Adrenal gland (tissue), 12 donors: Measurements from ENCODE around the gene TCF12. TPM values are rescaled to one million over a fixed set of nuclear protein-coding genes. Genes with fewer than 3 reads are reported as not detected.

ENCODE experiments used
- DNase-seq, 7 donors: peaks; one replicate each; pipeline ENCODE4 v3.0.0-alpha.2; 2019 to 2020
- H3K27ac ChIP-seq, 5 donors: fragments of 200-600 bp; sonication (generic) in 4 of 5; 1 replicate in 3 of 5; 2 replicates in 2 of 5; pipeline versions ENCODE4 v1.5.1 to v1.8.0; 2016 to 2020; ENCODE audit warnings: mild to moderate bottlenecking in 1 of 5
- H3K27me3 ChIP-seq: fragments of 200-600 bp; 2 replicates; pipeline ENCODE4 v1.8.0; 2021
- H3K36me3 ChIP-seq, 2 donors: fragments of 200-600 bp; replicated peaks in 1 of 2; 1 replicate in 1 of 2; 2 replicates in 1 of 2; pipeline versions ENCODE4 v1.5.1 to v1.8.0; 2018 to 2022
- H3K4me1 ChIP-seq, 2 donors: fragments of 200-600 bp; replicated peaks in 1 of 2; 1 replicate in 1 of 2; 2 replicates in 1 of 2; pipeline versions ENCODE4 v1.5.1 to v1.8.0; 2018 to 2021
- H3K4me3 ChIP-seq, 4 donors: fragments of 200-600 bp; sonication (generic) in 3 of 4; one replicate each; pipeline ENCODE4 v1.5.1; 2016 to 2018
- H3K9me3 ChIP-seq, 3 donors: fragments of 200-600 bp; sonication (generic) in 1 of 3; replicated peaks in 1 of 3; 1 replicate in 2 of 3; 2 replicates in 1 of 3; pipeline versions ENCODE4 v1.5.1 to v1.8.0; 2016 to 2021
- CTCF ChIP-seq, 6 experiments: fragments of 450-650 bp in 4 of 6; fragments of 200-600 bp in 2 of 6; sonication (generic) in 1 of 6; IDR thresholded peaks; 1 replicate in 5 of 6; 2 replicates in 1 of 6; pipeline versions ENCODE4 v1.5.1 to v1.8.0; 2016 to 2021; ENCODE audit warnings: antibody characterized with exemption in 6 of 6, mild to moderate bottlenecking in 2 of 6, moderate library complexity in 1 of 6
- POLR2A ChIP-seq, 2 donors: fragments of 450-650 bp; IDR thresholded peaks; one replicate each; pipeline ENCODE4 v1.6.1; 2017; ENCODE audit warnings: antibody characterized with exemption in 2 of 2, mild to moderate bottlenecking in 2 of 2, moderate library complexity in 1 of 2
- WGBS, 4 donors: extraction: QIAGEN DNeasy Blood & Tissue Kit in 2 of 4; methylation state at CpG; one replicate each; pipeline versions ENCODE4 v1.1.5 to v1.1.7; 2013 to 2017; 5-methylcytosine and 5-hydroxymethylcytosine counted together
- intact Hi-C, 2 donors: fragments of 100-400 bp; cut with DNase I; formaldehyde crosslinking; loops; one replicate each; pipeline versions ENCODE4 v1.14.1 to v1.15.0; 2022 to 2023
- polyA plus RNA-seq, 3 donors: library from polyadenylated mRNA; stranded (reverse); fragments of 200-250 nt in 2 of 3; fragments of 350-450 nt in 1 of 3; fragmentation: Illumina TruSeq in 1 of 3; extraction: RNeasy Lipid Tissue Mini Kit (QIAGEN cat#74804) in 1 of 3; gene quantifications; one replicate each; pipeline ENCODE4 v1.2.3, GENCODE V29; 2013 to 2014
- total RNA-seq, 9 donors: library from RNA; depleted of rRNA in 4 of 9; stranded (reverse); fragments of >200 nt in 4 of 9; fragments of 120-200 nt in 1 of 9; fragmentation: NEBNext Ultra II Directional in 1 of 9; extraction: Animal tissue kit (Norgen Biotek cat#: 25700) in 1 of 9; gene quantifications; one replicate each; pipeline versions ENCODE4 v1.1.0 to v1.2.4, GENCODE V29; 2013 to 2023
- donor health status: healthy with polysubstance abuse.
- donor health status: Bipolar disorder and iron deficiency.
- donor health status: DM: yes; HTN: yes; CAD: no.
- donor health status: DM: no; HTN: no; CAD: no.
- donor health status: DM: no; HTN: no; CAD: no.
- donor health status: DM: yes; HTN: yes; CAD: no.

TCF12 gene
- total and polyA plus RNA-seq, 12 donors, result 7.6 to 121 (median 75.6) TPM

GRCh38 chr15:57288926-57289580 lies 370.6 kb downstream of the TCF12 start:
- 82 to 86% (median 85%) methylated on average over 5 of the region's 5 CpGs for WGBS, 4 donors
- H3K27ac ChIP-seq, result no peak overlapping the region
- no peak for DNase-seq
- no peaks in the 10 kb centered on the region for H3K27me3 ChIP-seq
- no peaks in the 10 kb centered on the region for H3K4me1 ChIP-seq
- no peak overlapping the region for H3K4me3 ChIP-seq
- peaks cover 0 to 13% of the 10 kb centered on the region in 2 donors for H3K36me3 ChIP-seq
- intact Hi-C loops, result no loop called here
- peaks cover 0 to 6% (median 0%) of the 10 kb centered on the region in 3 donors for H3K9me3 ChIP-seq
- TF ChIP-seq POLR2A (IDR thresholded peaks at IDR 0.05), result no peak
- TF ChIP-seq CTCF (IDR thresholded peaks at IDR 0.05), result no peak

GRCh38 chr15:57290187-57290586 lies 371.7 kb downstream of the TCF12 start:
- no peaks in the 10 kb centered on the region for H3K4me1 ChIP-seq
- H3K27ac ChIP-seq, result no peak overlapping the region
- 86 to 98% (median 96%) methylated on average over 2 of the region's 2 CpGs for WGBS, 4 donors
- intact Hi-C loops, result no loop called here
- no peak for DNase-seq
- H3K4me3 ChIP-seq, result no peak overlapping the region
- no peak for TF ChIP-seq CTCF (IDR thresholded peaks at IDR 0.05)
- TF ChIP-seq POLR2A (IDR thresholded peaks at IDR 0.05), result no peak
- H3K36me3 ChIP-seq, result peaks cover 0 to 10% of the 10 kb centered on the region in 2 donors
- H3K9me3 ChIP-seq, result peaks cover 0 to 6% (median 0%) of the 10 kb centered on the region in 3 donors
- H3K27me3 ChIP-seq, result no peaks in the 10 kb centered on the region

GRCh38 chr15:57290826-57291225 lies 372.4 kb downstream of the TCF12 start:
- TF ChIP-seq POLR2A (IDR thresholded peaks at IDR 0.05) (no peak), CTCF (IDR thresholded peaks at IDR 0.05) (no peak)
- H3K27me3 ChIP-seq, result no peaks in the 10 kb centered on the region
- intact Hi-C loops, result no loop called here
- H3K4me3 ChIP-seq, result no peak overlapping the region
- 97 to 99% (median 98%) methylated on average over 4 of the region's 4 CpGs for WGBS, 4 donors
- no peaks in the 10 kb centered on the region for H3K4me1 ChIP-seq
- no peak for DNase-seq
- no peak overlapping the region for H3K27ac ChIP-seq
- peaks cover 0 to 10% of the 10 kb centered on the region in 2 donors for H3K36me3 ChIP-seq
- peaks cover 0 to 6% (median 0%) of the 10 kb centered on the region in 3 donors for H3K9me3 ChIP-seq

GRCh38 chr15:57296473-57297162 lies 378.2 kb downstream of the TCF12 start:
- 82 to 83% (median 83%) methylated on average over 8 to 9 of the region's 9 CpGs for WGBS, 4 donors
- TF ChIP-seq POLR2A (IDR thresholded peaks at IDR 0.05), result no peak

More at GRCh38 chr15:57296473-57297162, 378.2 kb downstream of the TCF12 start:
- intact Hi-C loops, result no loop called here
- H3K4me3 ChIP-seq, result no peak overlapping the region
- no peaks in the 10 kb centered on the region for H3K36me3 ChIP-seq
- H3K27me3 ChIP-seq, result no peaks in the 10 kb centered on the region
- H3K4me1 ChIP-seq, result no peaks in the 10 kb centered on the region
- peak in 1 of 7 donors; percentile 27 for DNase-seq
- no peak overlapping the region for H3K27ac ChIP-seq
- H3K9me3 ChIP-seq, result peaks cover 0 to 6% (median 0%) of the 10 kb centered on the region in 3 donors
